Smooth muscle cell (in vitro differentiated cells): ENCODE measurements around the gene ADIPOR2. TPM values are rescaled to one million over a fixed set of nuclear protein-coding genes. Genes with fewer than 3 reads are reported as not detected.
"Not testable (repeated sequence)": the region's sequence is repeated elsewhere in the genome, so short reads cannot be mapped to it uniquely, and the experiment has no call there.

Source experiments
- DNase-seq: peaks from one replicate; lab custom pipeline; 2025; ENCODE audit not compliant: unreplicated experiment; lab: John Stamatoyannopoulos, UW
- H2AFZ ChIP-seq: fragments of 200-600 bp; sonication (generic); 2 replicates; pipeline ENCODE4 v1.6.0; 2016; ENCODE audit warnings: antibody characterized with exemption, low read depth, mild to moderate bottlenecking
- H3F3A ChIP-seq: fragments of 200-600 bp; sonication (generic); 2 replicates; pipeline ENCODE4 v1.6.0; 2017; ENCODE audit warnings: antibody characterized with exemption, low read depth
- H3K27ac ChIP-seq: fragments of 200-600 bp; sonication (generic); 2 replicates; pipeline ENCODE4 v1.5.1; 2016; ENCODE audit warnings: low read depth, mild to moderate bottlenecking
- H3K27me3 ChIP-seq: fragments of 200-600 bp; sonication (generic); 2 replicates; pipeline ENCODE4 v1.6.1; 2016; ENCODE audit warnings: low read depth, mild to moderate bottlenecking
- H3K36me3 ChIP-seq: fragments of 200-600 bp; sonication (generic); 2 replicates; pipeline ENCODE4 v1.5.1; 2016; ENCODE audit warnings: low read depth
- H3K4me1 ChIP-seq: fragments of 200-600 bp; sonication (generic); 2 replicates; pipeline ENCODE4 v1.5.1; 2016; ENCODE audit warnings: low read depth
- H3K4me2 ChIP-seq: fragments of 200-600 bp; sonication (generic); 2 replicates; pipeline ENCODE4 v1.6.0; 2016; ENCODE audit warnings: mild to moderate bottlenecking
- H3K4me3 ChIP-seq: fragments of 200-600 bp; sonication (generic); 2 replicates; pipeline ENCODE4 v1.5.1; 2016; ENCODE audit warnings: mild to moderate bottlenecking
- H3K79me2 ChIP-seq: fragments of 200-600 bp; sonication (generic); 2 replicates; pipeline ENCODE4 v1.6.0; 2016; ENCODE audit warnings: low read depth, mild to moderate bottlenecking
- H3K9ac ChIP-seq: fragments of 200-600 bp; sonication (generic); 2 replicates; pipeline ENCODE4 v1.6.0; 2016; ENCODE audit warnings: low read depth
- H3K9me3 ChIP-seq: fragments of 200-600 bp; sonication (generic); replicated peaks from 2 replicates; pipeline ENCODE4 v1.5.1; 2016; ENCODE audit warnings: low read depth
- H4K20me1 ChIP-seq: fragments of 200-600 bp; sonication (generic); 2 replicates; pipeline ENCODE4 v1.6.0; 2016; ENCODE audit warnings: low read depth
- CTCF ChIP-seq: fragments of 200-600 bp; sonication (generic); IDR thresholded peaks from 2 replicates; pipeline ENCODE4 v1.5.1; 2017; ENCODE audit warnings: borderline replicate concordance, mild to moderate bottlenecking, antibody characterized with exemption; ENCODE audit not compliant: insufficient read depth, poor library complexity, severe bottlenecking
- WGBS: methylation state at CpG from one replicate; pipeline ENCODE4 v1.1.7; 2016; ENCODE audit warnings: low lambda C conversion rate; 5-methylcytosine and 5-hydroxymethylcytosine counted together
- polyA plus RNA-seq: library from polyadenylated mRNA; unstranded; fragments of >200 nt; fragmentation: Nextera tagmentation; extraction: Ambion mirVana; gene quantifications from 2 replicates; pipeline ENCODE4 v1.2.1, GENCODE V29; 2016
- total RNA-seq: library from RNA; depleted of rRNA; stranded (reverse); fragments of >200 nt; gene quantifications from 2 replicates; pipeline ENCODE4 v1.2.3, GENCODE V29; 2014

ADIPOR2 gene
- total and polyA plus RNA-seq, 2 experiments from 2014 or later = 7.0 to 34.1 TPM

- 95% methylated on average over 11 of the region's 11 CpGs for WGBS
- H3K79me2 ChIP-seq = peaks cover 72% of the 10 kb centered on the region
- H3K27me3 ChIP-seq = no peaks in the 10 kb centered on the region
- no peak overlapping the region for H3K27ac ChIP-seq
- H3K4me2 ChIP-seq = no peak overlapping the region
- no peaks in the 10 kb centered on the region for H3F3A ChIP-seq
- no peaks in the 10 kb centered on the region for H3K36me3 ChIP-seq
- peaks cover 89% of the 10 kb centered on the region for H4K20me1 ChIP-seq
- no peak overlapping the region for H3K9ac ChIP-seq
- no peak for TF ChIP-seq CTCF
- H2AFZ ChIP-seq = no peak overlapping the region
- no peak for DNase-seq
- no peaks in the 10 kb centered on the region for H3K9me3 ChIP-seq
- no peaks in the 10 kb centered on the region for H3K4me1 ChIP-seq
- H3K4me3 ChIP-seq = no peak overlapping the region
These were observed 40.3 kb downstream of the ADIPOR2 start for GRCh38 chr12:1731019-1731687.

- 99% methylated on average over 10 of the region's 10 CpGs for WGBS
- H3K36me3 ChIP-seq, H3K4me1 ChIP-seq, H3K27me3 ChIP-seq, H3K27ac ChIP-seq, H3K4me2 ChIP-seq, H3K9ac ChIP-seq, H3F3A ChIP-seq, H2AFZ ChIP-seq, DNase-seq, H3K4me3 ChIP-seq, H3K9me3 ChIP-seq: not testable (repeated sequence)
- peaks cover 72% of the 10 kb centered on the region for H3K79me2 ChIP-seq
- peaks cover 85% of the 10 kb centered on the region for H4K20me1 ChIP-seq
These were observed 40.8 kb downstream of the ADIPOR2 start for GRCh38 chr12:1731688-1732078.

GRCh38 chr12:1732914-1733313, 42.0 kb downstream of the ADIPOR2 start:
- TF ChIP-seq CTCF = no peak
- WGBS = 97% methylated on average over 1 of the region's 1 CpG
- Histone ChIP-seq H2AFZ (no peak overlapping the region), H3K27ac (no peak overlapping the region), H3K4me1 (no peaks in the 10 kb centered on the region), H3F3A (no peaks in the 10 kb centered on the region), H3K27me3 (no peaks in the 10 kb centered on the region), H3K36me3 (no peaks in the 10 kb centered on the region), H3K9me3 (no peaks in the 10 kb centered on the region), H3K9ac (no peak overlapping the region), H3K4me2 (no peak overlapping the region), H3K4me3 (no peak overlapping the region), H4K20me1 (peaks cover 85% of the 10 kb centered on the region), H3K79me2 (peaks cover 78% of the 10 kb centered on the region)
- no peak for DNase-seq

- peaks cover 79% of the 10 kb centered on the region for H3K79me2 ChIP-seq
- WGBS = 98% methylated on average over 5 of the region's 5 CpGs
- DNase-seq, H3K4me1 ChIP-seq, H3K4me3 ChIP-seq, H3F3A ChIP-seq, H3K27ac ChIP-seq, H3K27me3 ChIP-seq, H3K9me3 ChIP-seq, H3K36me3 ChIP-seq, H3K4me2 ChIP-seq, H2AFZ ChIP-seq, H3K9ac ChIP-seq: not testable (repeated sequence)
- peaks cover 85% of the 10 kb centered on the region for H4K20me1 ChIP-seq
These were observed 42.8 kb downstream of the ADIPOR2 start for GRCh38 chr12:1733712-1734111.
